Upper lobe of left lung (tissue), 4 donors: Measurements from ENCODE around the gene RAB37.
A peak's percentile ranks its signal among the peaks of the same experiment; 100 is the strongest.

Experiments
- EP300 ChIP-seq, 4 donors: sonication (generic); formaldehyde crosslinking; IDR thresholded peaks; one replicate each; pipeline ENCODE4 v1.5.1; 2017; ENCODE audit warnings: antibody characterized with exemption in 4 of 4, control low read depth in 2 of 4
- POLR2A ChIP-seq, 4 donors: fragments of 450-650 bp; IDR thresholded peaks; one replicate each; pipeline ENCODE4 v1.5.1; 2016 to 2017; ENCODE audit warnings: antibody characterized with exemption in 4 of 4, mild to moderate bottlenecking in 2 of 4
- POLR2AphosphoS5 ChIP-seq, 2 donors: sonication (generic); formaldehyde crosslinking; IDR thresholded peaks; one replicate each; pipeline ENCODE4 v1.5.1; 2017; ENCODE audit warnings: antibody characterized with exemption in 2 of 2
- TF ChIP-seq, protein P1 (sequence below), 6 experiments: fragments of 450-650 bp in 4 of 6; fragments of 200-600 bp in 2 of 6; sonication (generic) in 2 of 6; IDR thresholded peaks; one replicate each; pipeline ENCODE4 v1.5.1; 2016 to 2019; ENCODE audit warnings: antibody characterized with exemption in 6 of 6

DNA sequence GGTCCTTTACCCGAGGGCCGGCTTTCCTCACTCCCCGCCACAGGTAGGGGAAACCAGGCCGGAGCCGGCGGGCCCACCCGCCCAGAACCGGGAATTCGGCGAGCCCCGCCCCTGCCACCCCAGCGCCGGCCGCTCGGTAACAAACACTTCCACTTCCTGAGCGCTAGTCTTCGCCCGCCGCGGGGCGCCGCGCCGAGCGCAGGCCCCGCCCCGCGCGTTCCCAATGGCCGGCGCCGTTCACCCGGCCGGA, 11.1 kb downstream of the RAB37 start:
- TF ChIP-seq, protein P1, sequence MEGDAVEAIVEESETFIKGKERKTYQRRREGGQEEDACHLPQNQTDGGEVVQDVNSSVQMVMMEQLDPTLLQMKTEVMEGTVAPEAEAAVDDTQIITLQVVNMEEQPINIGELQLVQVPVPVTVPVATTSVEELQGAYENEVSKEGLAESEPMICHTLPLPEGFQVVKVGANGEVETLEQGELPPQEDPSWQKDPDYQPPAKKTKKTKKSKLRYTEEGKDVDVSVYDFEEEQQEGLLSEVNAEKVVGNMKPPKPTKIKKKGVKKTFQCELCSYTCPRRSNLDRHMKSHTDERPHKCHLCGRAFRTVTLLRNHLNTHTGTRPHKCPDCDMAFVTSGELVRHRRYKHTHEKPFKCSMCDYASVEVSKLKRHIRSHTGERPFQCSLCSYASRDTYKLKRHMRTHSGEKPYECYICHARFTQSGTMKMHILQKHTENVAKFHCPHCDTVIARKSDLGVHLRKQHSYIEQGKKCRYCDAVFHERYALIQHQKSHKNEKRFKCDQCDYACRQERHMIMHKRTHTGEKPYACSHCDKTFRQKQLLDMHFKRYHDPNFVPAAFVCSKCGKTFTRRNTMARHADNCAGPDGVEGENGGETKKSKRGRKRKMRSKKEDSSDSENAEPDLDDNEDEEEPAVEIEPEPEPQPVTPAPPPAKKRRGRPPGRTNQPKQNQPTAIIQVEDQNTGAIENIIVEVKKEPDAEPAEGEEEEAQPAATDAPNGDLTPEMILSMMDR (IDR thresholded peaks at IDR 0.05): peak in 5 of 6 experiments; percentile 28 to 66 (median 51)
- TF ChIP-seq EP300 (IDR thresholded peaks at IDR 0.05) (no peak), POLR2AphosphoS5 (IDR thresholded peaks at IDR 0.05) (no peak), POLR2A (IDR thresholded peaks at IDR 0.05) (no peak)
